GM12872 (cell line): ENCODE measurements around the gene FGF19.

Experiments used
- CTCF ChIP-seq: IDR thresholded peaks from 3 replicates; pipeline ENCODE4 v1.5.1; 2011; ENCODE audit warnings: low read depth, mild to moderate bottlenecking, low read length, moderate library complexity; ENCODE audit not compliant: insufficient read depth

FGF19 gene

DNA sequence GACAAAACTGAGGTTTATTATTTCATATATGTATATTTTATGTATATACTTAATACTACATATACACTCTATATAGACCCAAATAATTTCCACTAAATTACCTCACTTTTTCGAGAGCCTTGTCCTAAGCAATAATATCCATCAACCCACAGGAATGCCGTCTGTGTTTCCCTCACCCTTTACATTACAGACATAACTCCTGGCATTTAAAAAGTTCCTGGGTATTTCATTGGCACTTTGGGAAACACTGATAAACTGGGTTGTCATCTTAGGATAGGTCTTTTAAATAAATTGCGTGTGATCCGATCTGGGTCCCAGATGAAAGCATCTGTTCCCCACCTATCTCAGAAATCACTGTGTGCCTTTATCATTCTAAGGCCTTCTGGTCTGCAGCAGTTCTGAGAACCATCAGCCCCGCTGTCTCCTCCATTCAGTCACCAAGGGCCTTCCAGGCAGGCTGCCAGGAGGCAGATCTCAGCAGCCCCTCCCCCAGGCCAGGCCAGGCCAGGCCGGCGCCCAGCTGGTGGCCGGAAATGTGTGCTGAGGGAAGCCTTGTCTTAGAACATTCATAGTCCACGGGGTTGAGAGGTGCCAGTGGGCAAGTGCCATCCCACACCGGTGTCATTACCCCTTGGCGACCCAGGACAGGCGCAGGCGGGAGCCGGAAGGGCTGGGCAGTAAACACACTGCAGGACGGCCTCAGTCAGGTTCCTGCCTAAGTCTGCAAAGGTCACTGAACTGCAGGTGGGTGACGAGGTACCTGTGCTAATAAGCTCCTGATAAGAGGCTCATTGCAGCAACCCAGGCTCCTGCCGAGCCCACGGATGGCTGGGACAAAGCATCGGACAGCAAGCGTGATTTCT, 3.3 kb downstream of the FGF19 start:
- TF ChIP-seq CTCF = no peak

DNA sequence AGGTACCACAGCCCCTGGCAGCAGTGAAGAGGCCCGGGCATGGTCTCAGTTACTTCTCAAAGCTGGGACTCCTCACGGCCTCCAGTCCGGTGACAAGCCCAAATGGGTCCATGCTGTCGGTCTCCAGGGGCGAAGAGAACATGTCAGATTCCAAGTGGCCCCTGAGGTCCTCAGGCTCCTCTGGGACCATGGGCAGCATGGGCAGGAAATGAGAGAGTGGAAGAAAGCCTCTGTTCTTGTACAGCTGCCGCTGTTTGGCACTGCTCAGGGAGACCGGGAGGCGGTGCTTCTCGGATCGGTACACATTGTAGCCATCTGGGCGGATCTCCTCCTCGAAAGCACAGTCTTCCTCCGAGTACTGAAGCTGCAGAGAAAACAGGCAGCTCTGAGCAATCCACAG, 4.6 kb downstream of the FGF19 start:
- TF ChIP-seq CTCF = no peak

DNA sequence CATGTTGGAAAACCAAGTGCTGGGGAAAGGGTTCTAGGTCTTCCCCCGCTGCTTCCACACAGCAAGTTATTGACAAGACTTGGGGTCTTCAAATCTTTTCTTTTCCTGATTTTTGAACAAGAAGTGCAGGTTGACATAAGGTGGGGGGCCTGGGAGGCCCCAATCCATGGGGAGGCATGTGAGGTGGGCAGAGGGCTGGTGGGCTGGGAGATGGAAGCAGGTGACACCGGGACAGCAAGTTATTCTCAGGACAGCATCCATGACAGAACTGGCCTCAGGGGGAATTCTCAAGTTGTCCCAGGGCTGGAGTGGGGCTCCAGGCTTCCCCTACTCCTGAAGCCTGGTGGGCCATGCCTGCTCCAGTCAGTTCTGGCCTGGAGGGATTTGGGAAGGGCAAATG, 5.5 kb downstream of the FGF19 start:
- no peak for TF ChIP-seq CTCF

DNA sequence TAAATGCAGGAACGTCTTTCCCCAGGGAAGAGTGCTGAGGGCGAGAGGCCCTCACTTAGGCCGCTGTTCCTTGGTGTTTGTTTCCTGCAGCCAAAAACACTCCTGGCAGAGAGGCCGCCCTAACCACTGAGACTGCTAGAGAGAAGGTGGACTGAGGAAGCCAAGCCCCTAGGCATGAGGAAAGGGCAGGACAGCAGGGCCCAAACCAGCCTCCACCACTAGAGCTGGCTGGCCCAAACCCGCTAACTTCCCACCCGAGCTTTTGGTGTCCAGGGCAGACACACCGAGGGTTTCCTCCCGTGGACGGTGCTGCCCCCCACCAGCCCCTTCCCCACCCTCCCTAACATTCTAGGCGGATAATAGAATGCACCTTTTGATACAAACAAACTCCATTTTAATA, 6.0 kb downstream of the FGF19 start:
- TF ChIP-seq CTCF = no peak

DNA sequence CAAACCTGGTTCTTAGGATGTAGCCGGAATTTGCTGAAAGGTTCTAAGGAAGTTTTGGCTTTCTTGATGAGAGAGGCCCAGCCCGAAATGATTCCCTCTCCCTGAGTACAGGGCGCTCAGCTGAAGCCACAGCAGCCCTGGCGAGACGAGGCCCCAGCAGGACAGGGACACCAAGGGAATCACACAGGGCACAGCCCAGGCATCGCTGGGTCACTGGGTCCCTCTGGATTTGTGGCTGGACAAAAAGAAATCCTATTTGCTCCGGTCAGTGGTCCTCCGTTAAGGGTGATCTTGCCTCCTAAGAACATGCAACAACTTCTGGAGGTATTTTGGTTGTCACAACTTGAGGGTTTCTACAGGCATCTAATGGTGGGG, 6.4 kb downstream of the FGF19 start:
- TF ChIP-seq CTCF = no peak

DNA sequence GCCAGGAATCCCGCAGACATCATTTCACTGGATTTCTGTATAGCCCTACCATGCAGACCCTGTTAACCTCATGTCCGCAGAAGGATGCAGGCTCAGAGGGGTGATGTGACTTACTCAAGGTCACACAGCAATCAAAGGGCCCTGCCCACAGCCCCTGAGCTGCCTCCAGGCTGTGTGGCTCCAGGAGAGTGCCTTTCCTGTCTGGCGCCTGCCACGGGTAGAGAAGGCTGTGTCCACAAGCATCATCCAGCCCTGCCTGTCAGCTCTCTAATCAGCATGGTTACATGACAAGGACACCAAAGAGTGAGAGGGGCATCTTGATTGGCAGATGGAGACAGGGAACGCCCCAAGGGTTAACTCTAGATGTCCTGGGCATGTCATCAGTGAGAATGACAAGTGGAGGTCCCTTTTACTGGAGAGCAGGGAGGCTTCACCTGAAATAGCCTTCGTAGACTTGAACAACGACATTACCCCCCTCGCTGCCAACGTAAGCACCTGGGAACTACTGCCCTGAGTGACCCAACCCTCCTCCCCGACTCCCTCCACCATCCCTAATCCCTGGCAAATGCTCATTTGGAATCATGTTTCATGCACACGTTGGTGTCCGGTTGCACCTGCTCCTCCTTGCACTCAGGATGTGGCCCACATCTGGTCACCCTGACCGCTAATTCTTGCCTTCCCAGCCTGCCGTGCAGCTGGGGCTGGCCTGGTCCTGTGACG, 6.9 kb downstream of the FGF19 start:
- TF ChIP-seq CTCF = no peak

DNA sequence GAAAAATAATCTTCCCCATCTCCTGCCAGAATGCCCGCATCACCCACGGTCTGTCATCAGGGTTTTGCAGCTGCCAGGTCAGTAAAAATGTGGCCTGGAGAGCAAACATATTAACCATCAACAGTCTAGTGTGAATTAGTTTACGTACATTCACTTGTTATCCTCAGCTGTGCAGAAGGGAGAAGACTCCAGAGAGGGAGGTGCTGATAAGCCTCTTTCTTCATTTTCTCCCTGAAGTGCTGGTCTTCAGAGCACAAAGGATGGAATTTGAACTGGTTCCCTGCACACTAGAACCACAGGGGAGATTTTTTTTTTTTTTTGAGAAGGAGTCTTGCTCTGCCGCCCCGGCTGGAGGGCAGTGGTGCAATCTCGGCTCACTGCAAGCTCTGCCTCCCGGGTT, 8.2 kb downstream of the FGF19 start:
- TF ChIP-seq CTCF = no peak
